ENCODE data around the gene LNX2.
"Not testable (repeated sequence)": the region's sequence is repeated elsewhere in the genome, so short reads cannot be mapped to it uniquely, and the experiment has no call there.

LNX2 gene

GRCh38 chr13:27637289-27637626, 16.9 kb upstream of the LNX2 start:
- DNase-seq (ENCODE audit: low read depth in 2 of 2): no peak

GRCh38 chr13:27636589-27637288, 16.4 kb upstream of the LNX2 start:
- no peak for DNase-seq (ENCODE audit: low read depth in 2 of 2)

- DNase-seq (ENCODE audit: low read depth in 2 of 2): no peak
Measured at GRCh38 chr13:27635266-27635665, 14.9 kb upstream of the LNX2 start.

- DNase-seq (ENCODE audit: low read depth in 2 of 2): no peak
Measured at GRCh38 chr13:27634791-27635190, 14.5 kb upstream of the LNX2 start.

GRCh38 chr13:27634231-27634630, 13.9 kb upstream of the LNX2 start:
- no peak for DNase-seq (ENCODE audit: low read depth in 2 of 2)

- no peak for DNase-seq (ENCODE audit: low read depth in 2 of 2)
Measured at GRCh38 chr13:27632648-27633047, 12.3 kb upstream of the LNX2 start.

- DNase-seq (ENCODE audit: low read depth in 2 of 2): no peak
Measured at GRCh38 chr13:27632214-27632613, 11.9 kb upstream of the LNX2 start.

GRCh38 chr13:27631665-27632064, 11.3 kb upstream of the LNX2 start:
- no peak for DNase-seq (ENCODE audit: low read depth in 2 of 2)

- DNase-seq (ENCODE audit: low read depth in 2 of 2): no peak
Measured at GRCh38 chr13:27631156-27631555, 10.8 kb upstream of the LNX2 start.

GRCh38 chr13:27628766-27629165, 8.4 kb upstream of the LNX2 start:
- DNase-seq (ENCODE audit: low read depth in 2 of 2): not testable (repeated sequence)

- DNase-seq (ENCODE audit: low read depth in 2 of 2): no peak
Measured at GRCh38 chr13:27628081-27628480, 7.8 kb upstream of the LNX2 start.

GRCh38 chr13:27627380-27627779, 7.1 kb upstream of the LNX2 start:
- DNase-seq (ENCODE audit: low read depth in 2 of 2): no peak

- DNase-seq (ENCODE audit: low read depth in 2 of 2): no peak
Measured at GRCh38 chr13:27625839-27626238, 5.5 kb upstream of the LNX2 start.

- no peak for DNase-seq (ENCODE audit: low read depth in 2 of 2)
Measured at GRCh38 chr13:27624071-27624470, 3.7 kb upstream of the LNX2 start.

GRCh38 chr13:27622881-27623280, 2.6 kb upstream of the LNX2 start:
- no peak for DNase-seq (ENCODE audit: low read depth in 2 of 2)

- DNase-seq (ENCODE audit: low read depth in 2 of 2): no peak
Measured at GRCh38 chr13:27622102-27622820, 1.9 kb upstream of the LNX2 start.

GRCh38 chr13:27621366-27622101, 1.2 kb upstream of the LNX2 start, which contains the start of gene POLR1D:
Gene POLR1D (plus strand): TSS chr13:27621892. CDS start chr13:27621984, 92 bp downstream.
- DNase-seq (ENCODE audit: low read depth in 2 of 2): peak; percentile 47 to 64

GRCh38 chr13:27621116-27621365, 712 bp upstream of the LNX2 start:
- DNase-seq (ENCODE audit: low read depth in 2 of 2): no peak

- DNase-seq (ENCODE audit: low read depth in 2 of 2): peak; percentile 4 to 23
Measured at GRCh38 chr13:27619728-27620376, 477 bp downstream of the LNX2 start.

GRCh38 chr13:27619093-27619727, 1.1 kb downstream of the LNX2 start:
- DNase-seq (ENCODE audit: low read depth in 2 of 2): no peak

GRCh38 chr13:27617881-27618321, 2.4 kb downstream of the LNX2 start:
- DNase-seq (ENCODE audit: low read depth in 2 of 2): no peak

- DNase-seq (ENCODE audit: low read depth in 2 of 2): no peak
Measured at GRCh38 chr13:27613628-27614027, 6.7 kb downstream of the LNX2 start.
